Kidney (tissue), 14 donors: ENCODE results near the gene MYCBP. TPM values are rescaled to one million over a fixed set of nuclear protein-coding genes. Genes with fewer than 3 reads are reported as not detected.

ENCODE experiments used
- DNase-seq, 5 donors: peaks; one replicate each; pipeline ENCODE4 v3.0.0-alpha.2; 2013 to 2020
- FAIRE-seq: peaks from 2 replicates; lab custom pipeline; 2012; peaks lifted over from hg19 to GRCh38; lab: Jason Lieb, UNC
- H3K27ac ChIP-seq, 2 donors: one replicate each; pipeline ENCODE4 v1.7.0; 2013; ENCODE audit warnings: low read depth in 2 of 2, low read length in 2 of 2, inconsistent platforms in 1 of 2
- H3K27me3 ChIP-seq: one replicate; pipeline ENCODE4 v1.7.1; 2013; ENCODE audit warnings: low read length, inconsistent platforms; ENCODE audit not compliant: control insufficient read depth, insufficient read depth
- H3K36me3 ChIP-seq, 3 donors: one replicate each; pipeline versions ENCODE4 v1.7.0 to v1.7.1; 2013; ENCODE audit warnings: low read length in 3 of 3, control low read depth in 1 of 3, inconsistent platforms in 1 of 3; ENCODE audit not compliant: insufficient read depth in 3 of 3, control insufficient read depth in 2 of 3
- H3K4me1 ChIP-seq, 3 donors: one replicate each; pipeline versions ENCODE4 v1.7.0 to v1.7.1; 2013; ENCODE audit warnings: low read length in 3 of 3, inconsistent platforms in 1 of 3, low read depth in 1 of 3; ENCODE audit not compliant: control insufficient read depth in 2 of 3, insufficient read depth in 2 of 3
- H3K4me3 ChIP-seq, 3 donors: one replicate each; pipeline versions ENCODE4 v1.7.0 to v1.8.1; 2013; ENCODE audit warnings: low read length in 3 of 3, control low read depth in 1 of 3, inconsistent platforms in 1 of 3
- H3K9ac ChIP-seq, 3 donors: one replicate each; pipeline versions ENCODE4 v1.7.0 to v1.7.1; 2013; ENCODE audit warnings: low read length in 3 of 3, control low read depth in 1 of 3, inconsistent platforms in 1 of 3
- H3K9me3 ChIP-seq, 3 donors: one replicate each; pipeline versions ENCODE4 v1.7.0 to v1.7.1; 2013; ENCODE audit warnings: low read length in 3 of 3, control low read depth in 1 of 3, inconsistent platforms in 1 of 3; ENCODE audit not compliant: control insufficient read depth in 2 of 3, insufficient read depth in 1 of 3
- intact Hi-C: fragments of 100-400 bp; cut with DNase I; formaldehyde crosslinking; loops from one replicate; pipeline ENCODE4 v1.11.1; 2022
- polyA plus RNA-seq: library from polyadenylated mRNA; stranded (reverse); fragments of 350-450 nt; fragmentation: Illumina TruSeq; extraction: RNeasy Lipid Tissue Mini Kit (QIAGEN cat#74804); gene quantifications from one replicate; pipeline ENCODE4 v1.2.3, GENCODE V29; 2014; ENCODE audit warnings: low read depth, low replicate concordance; ENCODE audit not compliant: insufficient read depth
- total RNA-seq: library from RNA; stranded (reverse); fragmentation: NEBNext Ultra II Directional; extraction: Animal tissue kit (Norgen Biotek cat#: 25700); gene quantifications from one replicate; pipeline ENCODE4 v1.2.1, GENCODE V29; 2021
- TF ChIP-seq, protein P1 (sequence below): IDR thresholded peaks from 3 replicates; pipeline ENCODE4 v1.5.1; 2012; ENCODE audit warnings: mild to moderate bottlenecking, moderate library complexity, borderline replicate concordance; ENCODE audit not compliant: insufficient read depth; ENCODE audit errors: extremely low read depth
- donor health status: control.
- donor health status: control.
- donor health status: control.
- donor health status: control.
- donor health status: control.
- donor health status: DM: yes; HTN: yes; CAD: no.
- donor health status: Normal renal cell carcinoma (clear cell type).

MYCBP gene
- total and polyA plus RNA-seq, 2 donors from 2014 or later = 20.6 to 31.1 TPM

DNA sequence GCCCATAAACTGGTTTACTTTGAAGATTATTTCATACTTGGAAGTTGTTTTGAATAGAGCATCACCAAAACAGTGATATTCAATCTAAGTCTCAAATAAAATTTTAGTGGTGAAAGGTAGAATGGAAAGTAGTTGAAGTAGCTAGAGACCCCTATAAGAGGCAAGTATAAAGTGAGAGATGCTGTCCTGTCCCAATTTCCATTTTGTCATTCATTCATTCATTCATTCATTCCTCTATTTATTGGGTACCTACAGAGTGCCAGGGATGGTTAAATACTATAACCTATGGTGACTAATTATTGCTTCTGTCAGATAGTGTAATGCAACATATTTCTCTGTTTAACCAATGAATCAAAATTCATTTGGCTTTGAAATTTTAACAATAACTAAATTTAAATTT, 46.3 kb downstream of the MYCBP start:
- Histone ChIP-seq H3K9me3 (no peaks in the 10 kb centered on the region), H3K27ac (no peak overlapping the region), H3K4me3 (no peak overlapping the region), H3K36me3 (no peaks in the 10 kb centered on the region), H3K9ac (no peak overlapping the region), H3K27me3 (no peaks in the 10 kb centered on the region), H3K4me1 (no peaks in the 10 kb centered on the region)
- FAIRE-seq (no peak), DNase-seq (no peak)
- intact Hi-C loops = no loop called here
- TF ChIP-seq, protein P1, sequence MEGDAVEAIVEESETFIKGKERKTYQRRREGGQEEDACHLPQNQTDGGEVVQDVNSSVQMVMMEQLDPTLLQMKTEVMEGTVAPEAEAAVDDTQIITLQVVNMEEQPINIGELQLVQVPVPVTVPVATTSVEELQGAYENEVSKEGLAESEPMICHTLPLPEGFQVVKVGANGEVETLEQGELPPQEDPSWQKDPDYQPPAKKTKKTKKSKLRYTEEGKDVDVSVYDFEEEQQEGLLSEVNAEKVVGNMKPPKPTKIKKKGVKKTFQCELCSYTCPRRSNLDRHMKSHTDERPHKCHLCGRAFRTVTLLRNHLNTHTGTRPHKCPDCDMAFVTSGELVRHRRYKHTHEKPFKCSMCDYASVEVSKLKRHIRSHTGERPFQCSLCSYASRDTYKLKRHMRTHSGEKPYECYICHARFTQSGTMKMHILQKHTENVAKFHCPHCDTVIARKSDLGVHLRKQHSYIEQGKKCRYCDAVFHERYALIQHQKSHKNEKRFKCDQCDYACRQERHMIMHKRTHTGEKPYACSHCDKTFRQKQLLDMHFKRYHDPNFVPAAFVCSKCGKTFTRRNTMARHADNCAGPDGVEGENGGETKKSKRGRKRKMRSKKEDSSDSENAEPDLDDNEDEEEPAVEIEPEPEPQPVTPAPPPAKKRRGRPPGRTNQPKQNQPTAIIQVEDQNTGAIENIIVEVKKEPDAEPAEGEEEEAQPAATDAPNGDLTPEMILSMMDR = no peak

DNA sequence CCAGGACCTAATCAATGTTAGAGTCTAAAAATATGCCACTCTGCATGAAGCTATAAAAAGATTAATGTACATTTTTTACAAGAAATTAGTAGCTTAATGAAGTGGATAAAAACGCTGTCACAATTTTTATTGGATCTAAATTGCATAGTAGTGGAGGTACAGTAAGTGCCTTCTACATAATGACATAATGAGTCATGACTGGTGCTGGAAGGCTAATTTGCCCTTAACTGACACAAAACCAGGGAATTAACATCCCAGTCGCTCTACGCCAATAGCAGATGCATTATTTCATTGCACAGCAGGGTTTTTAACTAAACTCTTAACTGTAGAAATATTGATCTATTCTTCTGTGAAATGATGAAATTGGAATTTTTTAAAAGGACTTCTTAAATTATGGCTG, 46.9 kb downstream of the MYCBP start:
- Histone ChIP-seq H3K27me3 (no peaks in the 10 kb centered on the region), H3K36me3 (no peaks in the 10 kb centered on the region), H3K27ac (no peak overlapping the region), H3K9me3 (no peaks in the 10 kb centered on the region), H3K4me1 (no peaks in the 10 kb centered on the region), H3K4me3 (no peak overlapping the region), H3K9ac (no peak overlapping the region)
- DNase-seq = no peak
- intact Hi-C loops = no loop called here
- no peak for FAIRE-seq
- TF ChIP-seq, protein P1 = no peak

DNA sequence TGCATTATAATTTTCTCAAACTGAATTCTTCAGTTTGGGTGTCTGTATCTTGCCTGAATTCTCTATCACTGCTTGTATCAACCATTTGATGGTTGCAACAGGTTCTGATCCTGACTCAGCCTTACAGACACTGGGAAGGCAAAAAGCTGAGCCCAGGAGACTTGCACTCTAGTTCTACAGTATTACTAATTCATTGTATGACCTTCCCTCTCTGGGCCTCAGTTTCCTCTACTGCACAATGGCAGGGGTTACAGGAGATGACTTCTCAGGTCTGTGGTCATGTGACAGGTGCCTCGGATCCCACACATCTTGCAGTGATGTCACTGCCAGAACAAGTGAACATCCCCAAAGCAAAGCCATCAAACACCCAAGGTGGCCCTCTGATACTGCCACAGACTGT, 52.3 kb downstream of the MYCBP start:
- Histone ChIP-seq H3K4me1 (peaks cover 0 to 5% (median 0%) of the 10 kb centered on the region in 3 donors), H3K36me3 (no peaks in the 10 kb centered on the region), H3K9me3 (peaks cover 0 to 8% (median 0%) of the 10 kb centered on the region in 3 donors), H3K27me3 (no peaks in the 10 kb centered on the region), H3K9ac (no peak overlapping the region), H3K4me3 (no peak overlapping the region), H3K27ac (no peak overlapping the region)
- intact Hi-C loops = no loop called here
- TF ChIP-seq, protein P1 = no peak
- FAIRE-seq = no peak
- DNase-seq = no peak

DNA sequence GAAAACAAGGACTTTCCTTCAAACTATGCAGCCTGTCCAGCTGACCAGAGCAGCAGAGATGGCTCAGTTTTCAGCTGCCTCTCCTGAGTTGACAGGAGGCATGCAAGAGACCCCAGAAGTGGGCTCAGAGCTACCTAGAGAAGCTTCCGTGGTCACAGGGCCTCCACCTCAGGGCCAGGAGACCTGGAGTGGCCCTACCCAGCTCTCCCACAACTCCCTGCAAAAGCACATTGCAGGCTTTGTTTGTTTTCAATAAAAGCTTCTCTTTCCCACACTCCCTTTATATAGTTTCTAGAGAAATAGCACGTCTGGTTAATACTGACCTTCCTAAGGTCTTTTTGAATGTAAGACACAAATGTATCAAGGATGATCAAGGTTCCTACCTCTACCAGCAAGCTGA, 53.6 kb downstream of the MYCBP start:
- no peak overlapping the region for H3K9ac ChIP-seq
- DNase-seq = no peak
- peaks cover 0 to 8% (median 0%) of the 10 kb centered on the region in 3 donors for H3K9me3 ChIP-seq
- no peak overlapping the region for H3K4me3 ChIP-seq
- intact Hi-C loops = no loop called here
- no peaks in the 10 kb centered on the region for H3K27me3 ChIP-seq
- peaks cover 0 to 5% (median 0%) of the 10 kb centered on the region in 3 donors for H3K4me1 ChIP-seq
- TF ChIP-seq, protein P1 = no peak
- no peak for FAIRE-seq
- no peak overlapping the region for H3K27ac ChIP-seq
- no peaks in the 10 kb centered on the region for H3K36me3 ChIP-seq
